NCI-H1105 (cell line): ENCODE data around the gene CRABP2.

Source experiments
- DNase-seq: peaks from one replicate; lab custom pipeline; 2025; lab: John Stamatoyannopoulos, UW

The CRABP2 gene

DNA sequence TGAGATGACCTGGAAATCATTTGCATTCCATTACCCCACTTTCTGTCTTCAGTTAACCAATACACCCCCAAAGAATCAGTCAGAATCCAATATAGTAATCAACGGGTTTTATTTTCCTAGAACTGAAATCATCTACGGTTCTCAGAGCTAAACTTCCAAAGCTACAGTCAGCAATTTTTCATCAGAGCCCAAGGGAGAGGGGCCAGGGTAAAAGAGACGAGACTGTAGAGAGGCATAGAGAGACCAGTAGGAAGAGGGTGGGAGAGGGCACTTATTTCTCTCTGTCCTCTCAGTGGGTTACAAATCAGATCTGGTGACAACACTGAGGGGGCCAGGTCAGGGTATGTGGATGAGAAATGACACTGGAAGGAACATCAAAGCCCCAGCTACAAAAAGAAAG lies 36.6 kb upstream of the CRABP2 start:
- no peak for DNase-seq

DNA sequence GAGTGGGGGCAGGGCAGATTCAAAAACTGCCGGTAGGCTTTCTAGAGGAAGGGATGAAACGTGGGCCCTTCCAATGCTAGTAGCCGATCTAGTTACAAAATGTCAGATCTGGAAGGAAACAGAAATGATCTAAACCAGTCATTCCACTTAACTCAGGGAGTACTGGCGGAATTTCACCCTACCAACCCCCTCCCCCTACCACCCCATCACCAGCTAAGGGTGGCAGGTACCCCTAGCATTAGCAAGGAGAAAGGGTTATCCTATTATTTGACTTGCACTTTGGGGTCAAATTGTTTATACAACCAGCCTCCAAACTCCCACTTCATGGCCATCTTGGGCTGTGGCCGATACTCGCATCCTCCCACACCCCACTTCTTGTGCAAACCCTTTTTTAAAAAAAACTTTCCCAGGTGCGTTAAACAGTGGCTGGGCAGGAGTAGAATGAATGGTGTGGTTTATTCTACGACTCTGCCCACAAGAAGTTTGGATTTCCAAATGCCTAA lies 36.1 kb upstream of the CRABP2 start:
- DNase-seq: no peak

DNA sequence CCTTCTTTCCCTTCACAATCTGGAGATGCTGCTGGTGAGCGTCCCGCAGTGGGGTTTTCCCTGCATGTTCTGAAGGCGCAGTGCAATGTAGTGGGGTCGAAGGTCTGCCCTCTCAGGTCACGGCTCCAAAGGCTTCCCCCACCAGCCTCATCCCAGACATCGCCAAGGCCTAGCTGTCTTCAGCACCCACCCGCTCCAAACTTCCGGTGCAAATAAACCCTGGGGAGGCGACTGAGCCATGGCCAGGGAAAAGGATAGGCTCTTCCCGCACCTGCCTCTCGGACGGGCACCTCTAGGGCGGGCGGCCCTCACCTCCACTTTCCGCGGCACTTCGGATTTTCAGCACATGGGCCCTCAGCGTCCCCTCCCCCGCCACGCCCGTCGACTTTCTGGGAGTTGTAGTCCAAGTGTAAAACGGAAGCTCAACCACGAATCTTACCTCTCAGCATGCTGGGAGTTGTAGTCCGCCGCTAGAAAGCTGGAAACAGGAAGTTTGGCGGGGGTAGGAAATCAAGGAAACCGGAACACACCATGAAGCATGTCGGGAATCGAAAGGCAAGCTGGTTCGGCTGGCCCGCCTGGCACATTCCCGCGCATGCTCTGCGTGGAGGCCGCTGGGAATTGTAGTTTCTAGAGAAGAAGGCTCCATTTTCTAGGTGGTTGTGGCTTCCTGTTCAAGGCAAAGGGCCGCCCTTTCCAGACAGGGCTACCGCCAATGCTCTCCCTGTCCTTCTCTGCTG lies 35.5 kb upstream of the CRABP2 start, which contains the start of gene MRPL24:
TSS of gene MRPL24 (minus strand) at position 348 of the 740 bp plus-strand sequence. CDS start 2,384 bp downstream, outside the sequence.
- DNase-seq: peak; percentile 99

DNA sequence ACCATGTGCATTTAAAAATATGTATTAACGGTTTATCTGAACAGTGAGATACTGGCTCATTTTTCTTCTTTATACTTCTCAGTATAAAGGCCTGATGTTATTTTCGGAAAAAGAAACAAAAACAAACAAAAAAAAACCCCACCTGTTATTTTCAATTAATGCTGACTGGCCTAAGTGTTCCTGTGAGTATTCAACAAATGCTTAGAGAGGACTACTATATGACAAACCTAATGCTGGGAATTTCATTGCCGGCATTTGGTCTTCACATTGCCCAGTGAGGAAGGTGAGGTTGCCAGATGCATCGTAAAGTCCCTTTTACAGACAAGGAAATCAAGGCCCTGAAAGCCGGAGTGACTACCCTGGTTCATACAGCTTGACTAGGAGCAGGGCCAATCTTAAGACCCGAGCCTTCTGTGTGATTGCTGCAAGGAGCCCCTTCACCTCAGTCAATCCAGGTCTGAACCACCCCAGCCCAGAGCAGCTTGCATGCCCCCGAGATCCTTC lies 34.9 kb upstream of the CRABP2 start:
- DNase-seq: no peak

DNA sequence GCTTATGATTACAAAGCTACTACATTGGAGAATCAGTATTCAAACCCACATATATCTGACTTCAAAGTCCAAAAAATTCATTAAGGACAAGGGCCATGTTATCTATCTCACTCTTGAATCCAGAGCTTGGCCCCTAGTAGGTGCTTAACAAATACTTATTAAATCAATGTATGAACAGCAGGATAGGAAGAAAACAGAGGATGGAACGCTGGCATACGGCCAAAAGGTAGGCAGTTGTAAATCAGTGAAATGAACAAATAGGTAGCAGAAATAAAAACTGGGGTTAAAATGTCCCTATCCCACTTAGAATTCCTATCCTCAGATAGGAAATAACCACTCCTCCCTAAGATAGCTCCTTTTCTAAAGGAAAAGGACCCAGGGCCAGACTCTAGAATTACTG lies 33.5 kb upstream of the CRABP2 start:
- DNase-seq: no peak

DNA sequence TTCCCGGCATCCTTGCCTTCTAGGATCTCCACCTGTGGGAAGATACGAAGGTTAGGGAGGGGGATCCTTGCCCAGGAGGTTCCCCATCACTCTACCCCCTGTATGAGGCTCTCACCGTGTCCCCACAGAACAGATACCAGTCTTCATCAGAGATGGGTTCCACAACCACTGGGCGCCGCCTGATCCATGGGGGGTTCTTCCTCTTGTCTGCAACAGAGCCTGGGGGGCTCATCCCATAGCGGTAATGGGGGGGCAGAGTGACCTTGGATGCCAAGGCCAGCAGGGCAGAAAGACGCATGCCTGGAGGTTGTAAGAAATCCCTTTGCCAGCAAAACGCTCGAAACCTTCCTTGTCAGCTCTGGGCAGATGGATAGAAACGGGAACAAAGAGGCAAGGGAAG lies 33.0 kb upstream of the CRABP2 start:
- no peak for DNase-seq

DNA sequence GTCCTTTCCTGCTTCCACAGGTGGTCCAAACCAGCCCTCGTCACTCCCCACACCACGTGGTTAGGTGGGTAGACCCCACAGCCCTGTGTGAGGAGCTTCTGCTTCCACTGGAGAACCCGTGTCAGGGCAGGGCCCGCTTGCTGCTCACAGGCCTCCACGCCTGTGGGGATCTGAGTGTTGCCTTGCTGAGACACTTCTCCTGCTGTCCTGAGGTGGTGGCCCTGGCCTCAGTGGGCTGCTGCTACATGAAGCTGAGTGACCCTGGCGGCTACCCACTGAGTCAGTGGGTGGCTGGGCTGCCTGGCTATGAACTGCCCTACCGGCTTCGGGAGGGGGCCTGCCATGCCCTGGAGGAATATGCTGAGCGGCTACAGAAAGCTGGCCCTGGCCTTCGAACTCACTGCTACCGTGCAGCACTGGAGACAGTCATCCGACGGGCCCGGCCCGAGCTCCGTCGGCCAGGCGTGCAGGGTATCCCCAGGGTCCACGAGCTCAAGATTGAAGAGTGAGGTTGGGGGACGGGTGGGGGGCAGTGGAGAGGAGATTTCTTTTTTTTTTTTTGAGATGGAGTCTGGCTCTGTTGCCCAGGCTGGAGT lies 28.7 kb upstream of the CRABP2 start:
- no peak for DNase-seq

DNA sequence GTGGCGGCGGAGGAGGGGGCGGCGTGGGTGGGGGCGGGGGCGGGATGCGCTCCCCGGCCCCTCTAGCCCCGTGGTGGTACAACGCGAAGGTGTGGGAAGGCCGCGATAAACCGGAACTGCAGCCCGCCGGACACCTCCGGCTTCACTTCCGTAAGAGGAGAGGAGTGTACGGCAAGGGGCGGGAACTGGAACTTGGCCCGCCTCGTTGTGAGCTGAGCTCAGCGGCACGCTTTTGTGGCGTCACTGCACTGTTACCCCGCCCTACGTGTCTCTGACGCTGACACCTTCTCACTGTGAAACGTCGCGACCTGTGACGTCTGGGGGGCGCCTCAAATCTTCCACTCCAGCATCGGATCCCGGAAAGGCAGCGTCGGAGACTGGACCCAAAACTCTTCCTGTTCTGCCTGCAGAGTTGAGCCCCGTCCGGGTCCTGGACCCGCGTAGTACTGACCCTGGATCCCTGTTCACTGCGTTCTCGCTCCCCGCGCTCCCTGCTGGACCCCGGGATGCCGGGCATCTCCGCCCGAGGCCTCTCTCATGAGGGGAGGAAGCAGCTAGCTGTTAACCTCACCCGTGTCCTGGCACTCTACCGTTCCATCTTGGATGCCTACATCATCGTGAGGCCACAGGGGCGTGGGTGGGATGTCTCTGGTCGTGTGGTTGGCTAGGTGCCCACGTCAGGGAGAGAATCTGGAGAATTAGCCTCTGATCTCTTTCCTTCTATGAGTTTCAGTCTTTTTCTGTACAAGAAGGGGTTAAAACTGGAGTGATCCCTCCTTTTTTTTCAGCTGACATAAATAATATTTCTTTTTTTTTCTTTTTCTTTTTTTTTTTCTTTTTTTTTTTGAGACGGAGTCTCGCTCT lies 23.4 kb upstream of the CRABP2 start, which contains the start of gene ISG20L2:
TSS of gene ISG20L2 (minus strand) at position 168 of the 864 bp plus-strand sequence. CDS start 1,114 bp downstream, outside the sequence.
- peak; percentile 97 for DNase-seq

DNA sequence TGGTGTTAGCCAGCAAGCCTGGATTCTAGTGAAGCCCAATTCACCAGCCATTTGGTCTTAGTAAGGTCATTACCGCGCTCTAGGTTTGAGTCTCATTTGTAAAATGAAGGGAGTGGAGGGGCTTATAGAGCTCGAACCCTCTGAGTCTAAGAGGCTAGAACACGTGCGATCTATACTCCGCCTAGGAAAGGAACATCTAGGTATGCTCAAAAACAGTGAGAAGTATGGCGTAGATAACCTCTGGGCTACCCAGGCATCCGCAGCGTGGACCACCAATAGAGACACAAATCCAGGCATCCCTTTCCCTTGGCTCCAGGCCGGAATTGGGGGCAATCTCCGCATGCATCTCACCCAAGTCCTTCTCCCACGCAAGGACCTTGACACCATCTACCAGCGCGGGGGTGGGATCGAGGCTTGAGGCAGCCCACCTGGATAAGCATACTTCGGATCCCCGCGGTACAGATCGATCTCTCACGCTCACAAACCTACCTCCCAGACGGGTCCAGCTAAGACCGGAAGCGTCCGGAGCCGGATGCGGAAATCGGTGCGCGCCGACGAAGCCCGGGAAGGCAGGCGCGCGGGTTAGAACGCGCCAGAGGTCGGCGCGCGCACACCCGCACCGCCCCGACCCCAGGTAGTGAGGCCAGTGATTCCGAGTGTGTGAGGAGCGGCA lies 22.7 kb upstream of the CRABP2 start, which contains the start of gene METTL25B:
TSS of gene METTL25B (plus strand) at position 544 of the 673 bp plus-strand sequence. CDS start 636 bp downstream, outside the sequence.
- peak; percentile 78 for DNase-seq

DNA sequence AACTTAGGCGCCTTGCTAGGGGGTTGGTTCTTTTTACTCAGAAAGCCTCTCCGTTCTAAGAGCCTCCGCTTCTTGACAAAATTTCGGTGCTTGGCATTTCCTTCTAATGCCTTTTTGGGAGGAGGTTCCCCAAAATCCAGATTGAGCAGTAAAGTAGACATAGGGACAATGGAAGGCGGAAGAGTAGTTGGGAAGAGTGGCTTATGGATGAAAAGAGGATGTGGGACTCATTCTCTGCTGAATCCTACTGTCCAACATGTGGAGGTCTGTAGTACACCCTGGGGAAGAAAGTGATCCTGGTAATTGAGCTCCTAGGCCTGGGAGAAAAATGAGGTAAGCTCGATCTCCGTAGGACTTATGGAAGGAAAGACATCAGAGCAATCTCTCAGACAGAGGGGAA lies 22.1 kb upstream of the CRABP2 start:
- no peak for DNase-seq

DNA sequence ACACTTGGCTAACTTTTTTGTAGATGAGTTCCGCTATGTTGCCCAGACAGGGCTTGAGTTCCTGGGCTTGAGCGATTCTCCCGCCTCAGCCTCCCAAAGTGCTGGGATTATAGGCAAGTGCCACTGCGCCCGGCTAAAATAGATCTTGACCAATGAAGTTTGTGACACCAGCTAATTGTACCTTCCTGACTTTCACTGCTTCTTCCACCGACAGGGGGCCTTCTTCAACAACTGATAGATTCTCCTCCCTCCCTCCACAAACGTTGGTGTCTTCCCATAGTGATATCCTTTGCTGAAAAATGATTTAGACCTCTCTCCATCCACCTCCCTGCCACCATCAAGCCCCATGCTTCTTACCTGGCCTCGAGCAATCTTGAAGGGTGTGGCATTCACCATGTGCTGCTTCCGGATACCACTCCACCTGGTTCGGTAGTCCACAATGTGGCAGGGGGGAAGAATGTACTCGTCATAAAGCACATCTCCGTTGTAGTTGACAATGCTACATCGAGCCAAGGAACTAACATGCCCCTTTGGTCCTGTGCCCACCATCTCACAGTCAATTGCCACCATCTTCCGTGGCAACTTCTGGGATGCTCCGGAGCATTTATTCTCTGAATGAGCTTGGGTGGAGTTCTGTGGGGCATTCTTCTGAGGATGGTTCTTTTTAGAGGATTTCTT lies 21.3 kb upstream of the CRABP2 start:
- DNase-seq: no peak

DNA sequence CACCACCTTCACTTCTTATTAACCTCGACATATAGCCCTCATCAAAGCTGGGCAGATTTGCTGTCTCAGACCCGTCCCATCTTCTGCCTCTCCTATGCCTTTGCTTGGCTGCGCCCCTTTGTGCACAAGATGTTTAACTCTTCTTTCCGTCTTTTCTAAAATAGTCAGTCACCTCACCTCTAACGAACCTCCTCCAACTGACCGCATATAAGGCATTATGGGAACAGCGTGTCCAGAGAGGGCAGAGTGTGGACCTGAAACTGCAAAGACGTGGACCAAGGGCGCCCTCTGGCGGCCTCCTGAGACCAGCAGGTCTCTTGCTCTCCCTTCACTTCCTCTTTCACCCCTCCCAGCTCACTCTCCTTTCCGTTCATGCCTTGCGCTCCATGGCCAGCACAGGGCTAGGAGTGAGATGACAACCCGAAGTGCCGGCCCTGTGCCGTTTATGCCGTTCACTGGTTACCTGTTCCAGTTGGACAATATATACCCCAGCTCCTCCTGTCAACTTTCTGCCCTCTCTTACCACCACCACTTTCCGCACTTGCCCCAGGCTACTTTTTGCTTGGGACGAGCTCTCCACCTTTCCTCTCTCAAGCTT lies 20.4 kb upstream of the CRABP2 start:
- DNase-seq: peak; percentile 72

DNA sequence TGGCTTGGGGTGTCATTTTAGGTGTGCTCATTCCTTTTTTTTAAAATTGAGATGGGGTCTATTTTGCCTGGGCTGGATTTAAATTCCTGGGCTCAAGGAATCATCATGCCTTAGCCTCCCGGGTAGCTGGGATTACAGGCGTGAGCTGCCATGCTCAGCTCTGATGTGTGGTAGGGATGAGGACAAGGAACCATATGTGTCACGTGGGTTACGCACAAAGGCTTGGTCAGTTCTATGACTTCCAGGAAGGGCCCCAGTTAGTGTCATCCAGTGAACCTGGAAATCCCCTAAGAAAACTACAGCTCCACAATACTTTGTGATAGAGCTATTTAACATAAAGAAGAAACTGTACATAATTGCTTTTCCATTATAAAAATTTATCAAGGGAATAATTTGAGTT lies 16.2 kb upstream of the CRABP2 start:
- DNase-seq: no peak

DNA sequence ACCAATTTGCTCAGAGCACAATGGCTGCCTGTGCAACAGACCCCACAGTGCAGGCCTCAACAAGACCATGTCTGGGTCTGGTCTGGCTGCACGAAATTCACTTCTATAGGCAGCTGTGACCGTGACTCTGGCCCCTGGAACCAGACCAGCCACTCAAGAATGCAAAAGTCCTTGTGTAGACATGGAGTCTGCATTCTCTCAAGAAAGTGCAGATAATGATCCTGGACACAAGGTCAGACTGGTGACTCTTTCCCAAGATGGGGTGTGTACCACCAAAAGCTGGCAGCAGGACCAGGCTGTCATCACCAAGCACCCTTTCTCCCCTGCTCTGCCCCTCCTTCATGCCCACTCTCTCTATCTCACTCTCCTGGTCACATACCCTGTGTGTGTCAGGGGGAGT lies 15.7 kb upstream of the CRABP2 start:
- no peak for DNase-seq

DNA sequence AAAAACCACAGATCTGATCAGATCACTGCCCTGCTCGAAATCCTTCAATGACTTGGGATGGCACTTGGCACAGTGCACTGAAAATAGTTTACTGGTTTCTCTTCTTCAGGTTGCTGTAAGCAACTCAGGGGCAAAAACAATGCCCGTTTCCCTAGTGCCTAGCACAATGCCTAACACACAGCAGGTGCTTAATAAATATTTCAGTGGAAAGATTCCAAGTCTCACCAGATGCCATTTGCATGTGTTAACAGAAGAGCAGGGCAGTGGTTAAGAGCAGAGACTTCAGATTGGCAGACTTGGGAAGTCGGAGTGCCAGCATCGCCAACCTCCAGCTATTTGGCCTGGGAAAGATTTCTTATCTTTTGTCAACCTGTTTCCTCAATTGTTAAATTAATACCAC lies 12.0 kb upstream of the CRABP2 start:
- DNase-seq: no peak

DNA sequence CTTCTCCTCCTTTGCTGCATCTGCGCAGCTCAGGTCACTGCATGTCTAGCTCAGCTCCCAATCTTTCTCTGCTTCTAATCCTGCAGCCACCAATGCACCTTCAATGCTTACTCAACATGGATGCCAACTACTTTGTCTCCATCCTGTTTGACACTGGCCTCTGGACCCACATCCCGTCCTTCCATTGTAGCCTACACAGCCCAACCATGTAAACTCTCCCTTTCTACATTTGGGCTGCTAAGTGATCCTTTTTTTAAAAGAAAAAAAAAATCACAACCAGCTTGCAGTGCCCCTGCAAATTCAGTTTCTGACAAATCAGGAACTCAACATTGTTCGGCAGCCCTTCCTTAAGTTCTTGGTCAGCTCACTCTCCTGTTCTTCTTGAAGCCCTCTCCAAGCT lies 9.4 kb upstream of the CRABP2 start:
- no peak for DNase-seq

DNA sequence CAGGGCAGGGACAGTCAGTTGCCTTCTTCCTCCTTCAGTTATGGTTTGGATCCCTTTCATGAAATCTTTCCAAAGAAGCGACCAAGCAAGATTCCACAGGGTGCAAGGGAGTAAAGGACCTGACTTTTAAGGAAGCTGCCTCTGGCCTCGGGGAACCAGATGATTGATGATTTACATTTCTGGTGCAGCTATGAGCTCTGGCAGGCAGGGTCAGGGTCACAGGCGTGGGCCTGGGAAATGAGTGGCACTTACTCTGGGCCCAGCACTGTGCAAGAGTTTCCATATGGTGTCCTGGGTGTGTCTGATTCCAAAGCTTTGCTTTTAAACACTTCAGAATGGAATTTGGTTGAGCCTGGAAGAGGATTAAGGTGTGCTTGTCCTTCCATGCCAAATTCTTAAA lies 7.2 kb upstream of the CRABP2 start:
- no peak for DNase-seq

DNA sequence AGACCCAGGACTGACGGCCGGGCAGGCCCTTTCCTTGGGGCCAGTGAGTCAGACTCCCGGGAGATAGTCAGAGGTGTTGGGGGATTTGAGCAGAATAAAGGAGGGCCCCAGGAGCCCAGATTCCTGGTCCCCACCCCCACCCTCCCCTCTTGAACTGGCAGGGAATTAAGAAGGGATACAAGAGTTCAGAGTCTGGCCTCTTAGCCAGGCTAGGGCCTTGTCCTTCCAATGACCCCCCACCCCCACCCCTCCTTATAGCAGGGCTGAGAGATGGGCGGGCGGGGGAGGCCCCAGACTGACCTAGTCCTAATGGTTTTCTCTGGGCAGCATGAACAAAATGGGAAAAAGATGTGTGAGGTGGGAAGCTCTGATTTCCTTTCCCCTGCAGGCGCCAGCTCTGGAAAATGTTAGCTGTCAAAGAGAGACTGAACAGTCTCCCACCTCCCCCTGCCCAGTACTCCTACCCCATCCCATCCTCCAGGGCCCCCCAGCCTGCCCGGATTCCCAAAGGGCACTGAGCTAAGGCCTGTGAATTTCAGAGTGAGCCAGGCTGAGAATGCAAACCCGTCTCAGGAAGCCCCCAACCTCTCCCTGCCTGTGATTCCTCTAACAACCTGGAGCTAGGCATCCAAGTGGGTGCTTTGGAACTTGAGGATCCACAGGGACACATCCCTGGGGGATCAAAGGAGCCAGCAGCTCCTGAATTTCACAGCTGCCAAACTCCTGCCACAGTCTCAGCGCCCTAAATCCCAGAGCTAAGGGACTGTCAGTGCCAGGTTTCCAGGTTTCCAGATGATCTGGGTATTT lies 5.8 kb upstream of the CRABP2 start:
- DNase-seq: no peak

DNA sequence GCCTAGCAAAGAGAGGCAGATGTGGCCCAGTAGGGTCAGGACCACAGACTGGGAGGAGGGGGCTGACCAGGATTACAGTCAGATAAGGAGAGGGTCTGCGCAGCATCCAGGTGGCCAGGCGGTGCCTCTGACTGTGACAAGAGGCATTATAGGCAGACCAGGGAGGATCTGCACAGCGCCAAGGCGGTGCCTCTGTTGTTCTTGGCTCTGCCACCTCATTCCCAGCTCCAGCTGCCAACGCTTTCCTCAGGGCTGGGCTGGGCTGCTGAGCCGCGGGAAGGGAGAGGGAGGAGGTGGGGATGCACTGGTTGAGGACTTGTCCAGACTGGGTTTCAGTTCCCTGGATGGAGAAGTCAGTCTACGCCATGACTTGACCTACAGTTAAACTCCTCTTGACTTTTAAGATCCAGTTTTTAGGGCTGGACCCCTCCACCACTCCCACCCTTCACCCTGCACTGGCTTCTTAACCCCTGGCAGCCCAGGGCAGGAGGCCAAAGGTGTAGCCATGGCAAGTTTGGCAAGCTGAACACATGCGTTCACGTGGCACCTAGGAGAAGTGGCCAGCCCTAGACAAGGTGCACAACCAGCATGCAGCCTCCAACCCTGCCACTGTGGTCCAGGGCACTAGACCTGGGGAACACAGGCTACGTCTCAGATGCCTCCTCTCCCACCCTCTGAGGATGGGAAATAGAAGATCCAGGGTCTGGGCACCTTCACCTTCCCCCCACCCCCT lies 4.5 kb upstream of the CRABP2 start:
- DNase-seq: peak; percentile 52
